GM21360 (cell line): ENCODE results near the gene LMCD1.

Experiments used
- ATAC-seq: cut with Tn5 transposase; IDR thresholded peaks from one replicate; pipeline ENCODE4 v1.9.1; 2021; ENCODE audit warnings: mild to moderate bottlenecking, moderate library complexity; ENCODE audit not compliant: unreplicated experiment

The LMCD1 gene

GRCh38 chr3:8530581-8530980, 29.0 kb downstream of the LMCD1 start:
- no peak for ATAC-seq

- no peak for ATAC-seq
Observed at GRCh38 chr3:8532251-8532871, 30.7 kb downstream of the LMCD1 start.

- ATAC-seq, result no peak
Observed at GRCh38 chr3:8536096-8537056, 34.8 kb downstream of the LMCD1 start.

GRCh38 chr3:8537440-8537839, 35.8 kb downstream of the LMCD1 start:
- ATAC-seq, result no peak

GRCh38 chr3:8538223-8538622, 36.6 kb downstream of the LMCD1 start:
- no peak for ATAC-seq

GRCh38 chr3:8538913-8539312, 37.3 kb downstream of the LMCD1 start:
- ATAC-seq, result no peak

- no peak for ATAC-seq
Observed at GRCh38 chr3:8539419-8539818, 37.8 kb downstream of the LMCD1 start.

- no peak for ATAC-seq
Observed at GRCh38 chr3:8540456-8540855, 38.8 kb downstream of the LMCD1 start.

- ATAC-seq, result no peak
Observed at GRCh38 chr3:8541486-8541885, 39.9 kb downstream of the LMCD1 start.

- ATAC-seq, result no peak
Observed at GRCh38 chr3:8542190-8543135, 40.8 kb downstream of the LMCD1 start.

- ATAC-seq, result no peak
Observed at GRCh38 chr3:8546609-8547008, 45.0 kb downstream of the LMCD1 start.

- no peak for ATAC-seq
Observed at GRCh38 chr3:8548502-8549275, 47.1 kb downstream of the LMCD1 start.

- ATAC-seq, result no peak
Observed at GRCh38 chr3:8549354-8549753, 47.7 kb downstream of the LMCD1 start.

GRCh38 chr3:8550611-8551010, 49.0 kb downstream of the LMCD1 start:
- ATAC-seq, result no peak

GRCh38 chr3:8552223-8552762, 50.7 kb downstream of the LMCD1 start:
- no peak for ATAC-seq

GRCh38 chr3:8553405-8553804, 51.8 kb downstream of the LMCD1 start:
- no peak for ATAC-seq

GRCh38 chr3:8554696-8555095, 53.1 kb downstream of the LMCD1 start:
- no peak for ATAC-seq

GRCh38 chr3:8555113-8555661, 53.6 kb downstream of the LMCD1 start:
- no peak for ATAC-seq

GRCh38 chr3:8555725-8556472, 54.3 kb downstream of the LMCD1 start:
- no peak for ATAC-seq
